Glutamatergic neuron (in vitro differentiated cells): ENCODE measurements around the gene PARP2. TPM values are rescaled to one million over a fixed set of nuclear protein-coding genes. Genes with fewer than 3 reads are reported as not detected.
A peak's percentile ranks its signal among the peaks of the same experiment; 100 is the strongest.

ENCODE experiments used
- DNase-seq: peaks from one replicate; pipeline ENCODE4 v3.0.0; 2022
- H3K27ac Mint-ChIP-seq: one replicate; pipeline ENCODE4 v1.8.0; 2020; ENCODE audit warnings: mild to moderate bottlenecking, mixed read lengths, inconsistent platforms; ENCODE audit not compliant: unreplicated experiment
- H3K27me3 Mint-ChIP-seq: one replicate; pipeline ENCODE4 v1.8.0; 2020; ENCODE audit warnings: mild to moderate bottlenecking, moderate library complexity, mixed read lengths, inconsistent platforms; ENCODE audit not compliant: unreplicated experiment
- H3K36me3 Mint-ChIP-seq: one replicate; pipeline ENCODE4 v1.8.0; 2020; ENCODE audit warnings: mild to moderate bottlenecking, mixed read lengths, inconsistent platforms; ENCODE audit not compliant: unreplicated experiment
- H3K4me1 Mint-ChIP-seq: one replicate; pipeline ENCODE4 v1.8.0; 2020; ENCODE audit warnings: mild to moderate bottlenecking, low read depth, mixed read lengths, inconsistent platforms; ENCODE audit not compliant: unreplicated experiment
- H3K4me3 Mint-ChIP-seq: one replicate; pipeline ENCODE4 v1.8.0; 2020; ENCODE audit warnings: mild to moderate bottlenecking, mixed read lengths, inconsistent platforms; ENCODE audit not compliant: unreplicated experiment
- H3K9me3 Mint-ChIP-seq: one replicate; pipeline ENCODE4 v1.8.0; 2020; ENCODE audit warnings: mild to moderate bottlenecking, moderate library complexity, mixed read lengths, inconsistent platforms; ENCODE audit not compliant: unreplicated experiment
- total RNA-seq: library from RNA; stranded (reverse); fragmentation: NEBNext Ultra II Directional; extraction: Animal tissue kit (Norgen Biotek cat#: 25700); gene quantifications from one replicate; pipeline ENCODE4 v1.2.1, GENCODE V29; 2021; ENCODE audit not compliant: unreplicated experiment
- TF ChIP-seq, protein P1 (sequence below): fragments of 200-600 bp; sonication (generic); IDR thresholded peaks from one replicate; pipeline ENCODE4 v1.5.0; 2021; ENCODE audit not compliant: partially characterized antibody, unreplicated experiment

Gene PARP2
- total RNA-seq, 1 donor from 2014 or later, result 33.9 TPM

DNA sequence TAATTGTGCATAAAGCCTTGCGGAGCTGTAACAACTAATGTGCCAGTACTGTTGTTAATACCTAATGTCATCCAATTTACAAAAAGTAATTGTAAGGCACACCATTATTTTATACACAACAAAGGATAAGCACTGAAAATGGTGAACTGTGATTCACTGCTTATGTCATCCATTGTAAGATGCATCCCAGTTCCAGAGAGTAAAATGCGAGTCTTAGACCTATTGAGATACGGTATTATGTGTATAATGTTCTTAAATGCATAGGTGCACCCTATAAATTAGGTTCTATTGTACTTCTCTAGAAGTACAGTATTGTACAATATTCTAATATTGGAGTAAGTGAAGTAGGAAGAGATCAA is 406 bp downstream of the PARP2 start:
- Mint-ChIP-seq H3K9me3 (peaks cover 8% of the 10 kb centered on the region), H3K4me3 (peak overlapping the region; percentile 92), H3K4me1 (peaks cover 2% of the 10 kb centered on the region), H3K27ac (peak overlapping the region; percentile 90), H3K36me3 (no peaks in the 10 kb centered on the region), H3K27me3 (peaks cover 11% of the 10 kb centered on the region)
- no peak for DNase-seq
- TF ChIP-seq, protein P1, sequence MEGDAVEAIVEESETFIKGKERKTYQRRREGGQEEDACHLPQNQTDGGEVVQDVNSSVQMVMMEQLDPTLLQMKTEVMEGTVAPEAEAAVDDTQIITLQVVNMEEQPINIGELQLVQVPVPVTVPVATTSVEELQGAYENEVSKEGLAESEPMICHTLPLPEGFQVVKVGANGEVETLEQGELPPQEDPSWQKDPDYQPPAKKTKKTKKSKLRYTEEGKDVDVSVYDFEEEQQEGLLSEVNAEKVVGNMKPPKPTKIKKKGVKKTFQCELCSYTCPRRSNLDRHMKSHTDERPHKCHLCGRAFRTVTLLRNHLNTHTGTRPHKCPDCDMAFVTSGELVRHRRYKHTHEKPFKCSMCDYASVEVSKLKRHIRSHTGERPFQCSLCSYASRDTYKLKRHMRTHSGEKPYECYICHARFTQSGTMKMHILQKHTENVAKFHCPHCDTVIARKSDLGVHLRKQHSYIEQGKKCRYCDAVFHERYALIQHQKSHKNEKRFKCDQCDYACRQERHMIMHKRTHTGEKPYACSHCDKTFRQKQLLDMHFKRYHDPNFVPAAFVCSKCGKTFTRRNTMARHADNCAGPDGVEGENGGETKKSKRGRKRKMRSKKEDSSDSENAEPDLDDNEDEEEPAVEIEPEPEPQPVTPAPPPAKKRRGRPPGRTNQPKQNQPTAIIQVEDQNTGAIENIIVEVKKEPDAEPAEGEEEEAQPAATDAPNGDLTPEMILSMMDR, result no peak

DNA sequence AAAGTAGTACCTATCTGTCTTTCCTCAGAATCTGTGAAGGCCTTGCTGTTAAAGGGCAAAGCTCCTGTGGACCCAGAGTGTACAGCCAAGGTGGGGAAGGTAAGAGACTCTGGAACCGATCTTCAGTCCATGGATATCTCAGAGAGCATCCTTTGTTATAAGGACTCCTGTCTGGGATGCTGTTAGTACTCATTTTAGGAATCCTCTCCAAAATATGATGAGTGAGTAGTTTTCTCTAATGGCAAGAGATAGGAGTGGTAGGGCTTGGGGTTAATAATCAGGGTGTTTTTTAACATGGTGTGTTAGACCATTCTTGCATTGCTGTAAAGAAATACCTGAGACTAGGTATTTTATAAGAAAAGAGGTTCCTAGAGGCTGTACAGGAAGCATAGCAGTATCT is 1.9 kb downstream of the PARP2 start:
- Mint-ChIP-seq H3K27me3 (peaks cover 11% of the 10 kb centered on the region), H3K4me1 (peaks cover 2% of the 10 kb centered on the region), H3K36me3 (no peaks in the 10 kb centered on the region), H3K27ac (no peak overlapping the region), H3K4me3 (no peak overlapping the region), H3K9me3 (peaks cover 7% of the 10 kb centered on the region)
- DNase-seq, result no peak
- TF ChIP-seq, protein P1, result no peak

DNA sequence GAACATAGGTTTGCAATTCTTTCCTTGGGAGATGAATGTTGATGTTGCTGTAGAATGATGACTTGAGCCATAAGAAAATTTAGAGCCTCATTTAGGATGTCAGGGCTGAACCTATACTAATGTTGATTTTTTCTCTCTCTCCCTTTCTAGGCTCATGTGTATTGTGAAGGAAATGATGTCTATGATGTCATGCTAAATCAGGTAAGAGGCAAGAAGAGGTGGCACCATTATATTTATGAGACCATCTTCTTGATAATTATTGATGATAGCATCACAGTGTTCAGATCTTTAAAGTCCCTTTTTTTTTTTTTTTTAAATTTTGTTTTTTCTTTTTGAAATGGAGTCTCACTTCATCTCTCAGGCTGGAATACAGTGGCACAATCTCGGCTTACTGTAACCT is 3.3 kb downstream of the PARP2 start:
- H3K4me3 Mint-ChIP-seq, result no peak overlapping the region
- no peak for DNase-seq
- TF ChIP-seq, protein P1, result no peak
- H3K36me3 Mint-ChIP-seq, result no peaks in the 10 kb centered on the region
- H3K4me1 Mint-ChIP-seq, result peaks cover 2% of the 10 kb centered on the region
- no peak overlapping the region for H3K27ac Mint-ChIP-seq
- peaks cover 11% of the 10 kb centered on the region for H3K27me3 Mint-ChIP-seq
- H3K9me3 Mint-ChIP-seq, result peaks cover 7% of the 10 kb centered on the region

DNA sequence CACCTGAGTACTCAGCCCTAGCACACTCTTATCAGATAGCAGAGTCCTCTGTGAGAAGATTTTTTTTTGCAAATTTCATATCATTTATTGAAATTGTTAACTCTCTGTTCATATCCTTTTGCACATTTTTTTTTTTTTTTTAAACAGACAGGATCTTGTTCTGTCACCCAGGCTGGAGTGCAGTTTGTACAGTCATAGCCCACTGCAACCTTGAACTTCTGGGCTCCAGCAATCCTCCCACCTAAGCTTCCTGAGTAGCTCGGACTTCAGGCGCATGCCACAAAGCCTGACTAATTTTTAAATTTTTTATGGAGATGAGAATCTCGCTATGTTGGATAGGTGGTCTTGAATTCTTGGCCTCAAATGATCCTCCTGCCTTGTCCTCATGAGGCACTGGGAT is 4.3 kb downstream of the PARP2 start:
- TF ChIP-seq, protein P1, result no peak
- Mint-ChIP-seq H3K4me1 (peaks cover 2% of the 10 kb centered on the region), H3K27ac (no peak overlapping the region), H3K4me3 (no peak overlapping the region), H3K27me3 (peaks cover 7% of the 10 kb centered on the region), H3K36me3 (no peaks in the 10 kb centered on the region), H3K9me3 (peaks cover 7% of the 10 kb centered on the region)
- no peak for DNase-seq

DNA sequence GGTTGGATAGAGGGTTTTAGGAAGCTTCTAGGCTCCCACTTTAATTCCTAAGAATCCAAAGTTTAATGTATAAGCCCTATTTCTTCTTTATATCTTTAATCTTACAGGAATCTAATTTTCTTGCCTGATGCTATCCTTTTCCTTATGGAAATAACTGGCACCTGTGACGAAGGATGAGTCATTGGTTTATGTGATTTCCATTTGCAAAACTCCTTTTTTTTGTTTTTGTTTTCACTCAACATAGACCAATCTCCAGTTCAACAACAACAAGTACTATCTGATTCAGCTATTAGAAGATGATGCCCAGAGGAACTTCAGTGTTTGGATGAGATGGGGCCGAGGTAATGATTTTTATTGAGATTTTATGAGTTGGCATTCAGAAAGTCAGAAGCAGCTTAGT is 6.8 kb downstream of the PARP2 start:
- Mint-ChIP-seq H3K4me3 (no peak overlapping the region), H3K9me3 (no peaks in the 10 kb centered on the region), H3K27me3 (no peaks in the 10 kb centered on the region), H3K27ac (no peak overlapping the region), H3K36me3 (no peaks in the 10 kb centered on the region), H3K4me1 (no peaks in the 10 kb centered on the region)
- no peak for DNase-seq
- TF ChIP-seq, protein P1, result no peak
